GM19463 (cell line): ENCODE results near the gene PRDX6.
"Not testable (repeated sequence)": the region's sequence is repeated elsewhere in the genome, so short reads cannot be mapped to it uniquely, and the experiment has no call there.

Source experiments
- ATAC-seq: cut with Tn5 transposase; IDR thresholded peaks from one replicate; pipeline ENCODE4 v1.9.1; 2021; ENCODE audit warnings: mild to moderate bottlenecking, moderate library complexity; ENCODE audit not compliant: unreplicated experiment

PRDX6 gene

DNA sequence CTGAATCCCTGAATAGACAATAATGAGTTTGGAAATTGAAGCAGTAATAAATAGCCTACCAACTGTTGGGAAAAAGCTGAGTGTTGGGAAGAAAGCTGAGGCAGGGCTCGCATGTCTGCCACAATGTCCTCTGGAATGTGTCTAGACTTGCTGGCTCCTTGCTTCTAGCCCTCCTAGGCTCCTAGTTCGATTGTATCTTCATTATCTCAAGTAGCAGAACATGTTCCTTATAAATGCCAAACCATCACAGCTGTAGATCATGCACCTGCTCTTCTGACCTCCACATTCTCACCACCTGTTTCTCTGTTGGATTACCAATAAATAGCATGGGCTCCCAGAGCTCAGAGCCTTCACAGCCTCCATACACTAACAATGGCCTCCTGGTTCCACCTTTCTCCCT is 12.9 kb upstream of the PRDX6 start:
- ATAC-seq: not testable (repeated sequence)

GRCh38 chr1:173467426-173467825 is 9.7 kb upstream of the PRDX6 start:
- ATAC-seq: no peak

GRCh38 chr1:173469656-173470055 is 7.5 kb upstream of the PRDX6 start:
- no peak for ATAC-seq

- no peak for ATAC-seq
These were observed 6.5 kb upstream of the PRDX6 start for GRCh38 chr1:173470608-173471007.

DNA sequence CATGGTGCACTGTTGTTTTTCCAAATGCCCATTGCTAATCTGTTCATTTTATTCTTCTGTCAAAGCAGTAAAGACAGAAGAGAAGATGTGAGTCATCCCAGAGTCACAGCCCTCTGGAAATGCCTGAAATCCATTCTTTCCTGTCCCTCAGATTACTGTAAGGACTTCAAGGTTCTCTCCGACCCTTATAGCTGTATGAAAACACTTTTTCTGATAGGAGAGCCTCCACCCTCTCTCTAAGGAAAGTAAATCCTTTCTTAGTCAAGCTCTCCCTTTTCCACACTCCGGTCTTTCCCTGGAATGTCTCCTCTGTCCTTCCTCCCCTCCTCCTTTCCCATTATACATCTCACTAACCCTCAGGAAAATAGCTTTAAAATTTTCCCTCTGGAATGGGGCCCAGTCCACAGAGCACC is 3.5 kb upstream of the PRDX6 start:
- ATAC-seq: no peak

GRCh38 chr1:173474097-173474779 is 2.9 kb upstream of the PRDX6 start:
- ATAC-seq: no peak

DNA sequence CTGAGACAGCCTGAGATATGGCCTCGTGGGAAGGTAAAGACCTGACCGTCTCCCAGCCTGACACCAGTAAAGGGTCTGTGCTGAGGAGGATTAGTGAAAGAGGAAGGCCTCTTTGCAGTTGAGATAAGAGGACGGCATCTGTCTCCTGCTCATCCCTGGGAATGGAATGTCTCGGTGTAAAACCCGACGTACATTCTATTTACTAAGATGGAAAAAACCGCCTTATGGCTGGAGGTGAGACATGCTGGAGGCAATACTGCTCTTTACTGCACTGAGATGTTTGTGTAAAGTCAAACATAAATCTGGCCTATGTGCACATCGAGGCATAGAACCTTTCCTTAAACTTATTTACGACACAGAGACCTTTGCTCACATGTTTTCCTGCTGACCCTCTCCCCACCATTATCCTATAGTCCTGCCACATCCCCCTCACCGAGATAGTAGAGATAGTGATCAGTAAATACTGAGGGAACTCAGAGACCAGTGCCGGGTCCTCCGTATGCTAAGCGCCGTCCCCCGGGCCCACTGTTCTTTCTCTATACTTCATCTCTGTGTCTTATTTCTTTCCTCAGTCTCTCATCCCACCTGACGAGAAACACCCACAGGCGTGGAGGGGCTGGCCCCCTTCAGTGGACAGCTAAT is 2.2 kb upstream of the PRDX6 start:
- not testable (repeated sequence) for ATAC-seq

GRCh38 chr1:173475564-173476196 is 1.5 kb upstream of the PRDX6 start:
- no peak for ATAC-seq

- ATAC-seq: no peak
These were observed 904 bp upstream of the PRDX6 start for GRCh38 chr1:173476197-173476664.

DNA sequence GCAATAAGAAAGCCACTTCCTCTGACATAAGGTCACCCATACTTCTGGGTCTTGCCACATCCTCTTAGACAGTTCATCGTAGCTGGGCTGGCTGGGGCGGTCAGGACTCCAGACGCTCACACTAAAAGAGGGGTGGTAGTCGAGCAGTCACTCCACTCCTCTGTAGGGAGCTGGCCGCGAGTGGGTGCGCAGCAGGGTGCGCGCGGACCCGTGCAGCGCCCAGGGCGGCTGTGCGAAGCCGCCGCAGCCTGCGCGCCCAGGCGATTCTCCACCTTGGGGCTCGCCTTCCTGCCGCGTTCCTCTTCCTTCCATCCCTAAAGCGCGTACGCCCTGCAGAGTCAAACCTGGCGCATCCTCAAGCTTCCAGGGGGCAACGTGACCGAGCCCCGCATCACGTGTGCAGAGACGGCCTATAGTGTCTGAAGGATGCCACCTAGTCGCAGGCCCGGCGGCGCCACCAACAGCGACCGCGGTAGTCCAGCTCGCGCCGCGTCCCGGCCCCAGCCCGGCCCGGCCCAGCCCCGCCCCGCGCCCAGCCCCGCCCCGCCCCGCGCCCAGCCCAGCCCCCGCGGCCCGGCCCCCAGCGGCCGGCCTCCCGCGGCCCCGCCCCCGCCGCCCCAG is 360 bp upstream of the PRDX6 start:
- peak; percentile 92 for ATAC-seq

GRCh38 chr1:173478094-173478674 is 1.0 kb downstream of the PRDX6 start:
- ATAC-seq: no peak

GRCh38 chr1:173479649-173480048 is 2.5 kb downstream of the PRDX6 start:
- ATAC-seq: no peak

DNA sequence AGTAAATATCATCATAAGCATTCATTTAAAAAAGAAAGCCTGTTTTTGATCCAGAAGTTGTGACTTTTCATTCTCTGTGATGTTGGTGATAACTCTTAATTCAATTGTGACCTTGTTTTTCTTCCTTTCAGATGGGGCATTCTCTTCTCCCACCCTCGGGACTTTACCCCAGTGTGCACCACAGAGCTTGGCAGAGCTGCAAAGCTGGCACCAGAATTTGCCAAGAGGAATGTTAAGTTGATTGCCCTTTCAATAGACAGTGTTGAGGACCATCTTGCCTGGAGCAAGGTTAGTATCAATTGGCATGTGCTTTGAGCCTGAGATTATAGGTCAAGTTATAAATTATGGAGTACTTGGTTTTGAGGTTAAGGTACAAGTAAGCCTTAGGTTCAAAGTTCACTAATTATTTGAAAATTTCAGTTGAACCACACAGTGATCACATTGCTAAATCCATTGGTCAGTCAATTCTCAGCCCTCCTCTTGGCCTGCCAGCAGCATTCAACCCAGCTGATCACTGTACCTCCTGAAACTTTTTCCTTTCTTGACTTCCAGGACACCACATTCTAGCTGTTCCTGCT is 4.1 kb downstream of the PRDX6 start:
- ATAC-seq: no peak

DNA sequence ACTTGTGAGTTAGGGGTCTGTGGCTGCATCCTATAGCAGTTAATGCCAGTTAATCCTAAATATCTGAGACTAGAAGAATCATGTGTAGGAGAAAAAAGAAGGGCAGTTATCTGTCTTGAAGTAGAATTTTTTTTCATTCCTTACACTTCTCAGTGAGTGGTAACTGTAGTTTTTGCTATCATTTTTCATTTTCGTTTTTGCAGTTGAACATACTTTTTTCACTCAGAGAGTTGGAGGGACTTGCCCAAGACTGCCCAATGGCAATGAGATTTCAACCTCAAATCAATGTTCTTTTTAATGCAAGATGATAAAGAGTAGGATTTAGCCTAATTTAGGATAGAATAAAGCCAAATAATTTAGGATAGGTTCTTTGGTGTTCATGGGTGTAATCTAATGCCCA is 5.5 kb downstream of the PRDX6 start:
- ATAC-seq: no peak

DNA sequence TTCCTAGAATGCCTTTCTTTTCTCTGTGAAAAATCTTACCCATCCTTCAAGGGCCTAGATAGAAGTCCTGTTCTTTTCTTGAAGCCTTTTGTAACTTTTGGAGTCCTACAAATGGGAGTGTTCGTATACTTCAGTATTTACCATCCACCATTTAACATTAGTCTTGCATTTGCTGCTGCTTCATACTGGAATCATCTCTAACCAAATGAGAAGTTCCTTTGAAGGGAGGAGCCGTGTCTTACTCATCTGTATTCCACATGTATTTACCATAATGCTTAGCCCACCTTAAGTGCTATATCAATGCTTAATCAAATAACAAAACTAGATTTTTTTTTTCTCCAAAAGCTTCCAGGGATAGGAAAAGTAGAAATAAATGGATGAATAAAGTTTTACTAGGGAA is 7.1 kb downstream of the PRDX6 start:
- ATAC-seq: no peak

- no peak for ATAC-seq
These were observed 8.3 kb downstream of the PRDX6 start for GRCh38 chr1:173485401-173485800.

DNA sequence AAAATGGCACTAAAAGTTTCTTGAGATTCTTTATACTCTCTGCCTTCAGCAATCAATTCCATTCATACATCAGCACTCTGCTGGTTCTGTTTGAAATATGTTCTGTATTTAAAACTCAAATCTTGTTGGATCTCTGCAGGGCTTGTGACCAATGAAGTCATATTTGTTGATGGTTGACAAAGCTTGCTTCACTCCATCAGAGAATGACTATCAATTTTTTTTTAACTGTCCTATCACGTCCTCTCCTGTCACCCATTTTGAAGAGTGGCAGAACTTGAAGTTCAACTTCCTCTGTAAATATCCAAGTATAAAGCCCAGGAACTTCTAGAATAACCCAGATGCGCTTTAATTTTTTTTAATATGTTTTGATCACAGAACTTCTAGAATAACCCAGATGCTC is 10.9 kb downstream of the PRDX6 start:
- no peak for ATAC-seq

DNA sequence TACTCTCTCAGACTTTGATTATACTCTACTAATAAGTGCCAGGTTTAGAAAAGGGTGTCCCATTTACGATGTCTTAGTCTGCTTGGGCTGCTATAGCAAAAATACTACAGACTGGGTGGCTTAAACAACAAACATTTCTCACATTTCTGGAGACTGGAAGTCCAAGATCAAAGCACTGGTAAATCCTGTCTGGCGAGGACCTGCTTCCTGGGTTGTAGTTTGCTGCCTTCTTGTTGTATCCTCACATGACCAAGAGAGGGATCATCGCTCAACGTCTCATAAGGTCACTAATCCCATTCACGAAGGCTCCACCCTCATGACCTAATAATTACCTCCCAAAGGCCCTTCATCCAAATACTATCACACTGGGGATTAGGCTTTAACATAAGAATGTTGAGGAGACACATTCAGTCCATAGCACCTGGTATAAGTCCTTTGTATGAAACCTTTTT is 12.0 kb downstream of the PRDX6 start:
- ATAC-seq: no peak

- no peak for ATAC-seq
These were observed 12.8 kb downstream of the PRDX6 start for GRCh38 chr1:173489929-173490328.

- ATAC-seq: no peak
These were observed 14.4 kb downstream of the PRDX6 start for GRCh38 chr1:173491508-173491907.

GRCh38 chr1:173493125-173493524 is 16.0 kb downstream of the PRDX6 start:
- not testable (repeated sequence) for ATAC-seq
